ENCODE data around the gene OR10Z1. TPM values are rescaled to one million over a fixed set of nuclear protein-coding genes. Genes with fewer than 3 reads are reported as not detected.

Gene OR10Z1
- total RNA-seq, 4 donors from 2014 or later, result not detected

- Histone ChIP-seq H3K4me3 (replicated peaks in 1 of 3) (no peak overlapping the region), H3K36me3 (no peaks in the 10 kb centered on the region), H3K4me1 (no peaks in the 10 kb centered on the region), H3K9me3 (no peaks in the 10 kb centered on the region), H3K27me3 (no peaks in the 10 kb centered on the region), H3K27ac (no peak overlapping the region)
- intact Hi-C loops (cut with DNase I), result no loop called here
- TF ChIP-seq CTCF (IDR thresholded peaks at IDR 0.05) (no peak), POLR2A (IDR thresholded peaks at IDR 0.05) (no peak)
- DNase-seq, result no peak
These were observed 33.8 kb downstream of the OR10Z1 start for GRCh38 chr1:158638904-158639303.

GRCh38 chr1:158644449-158644848, 39.4 kb downstream of the OR10Z1 start:
- H3K9me3 ChIP-seq, result no peaks in the 10 kb centered on the region
- TF ChIP-seq POLR2A (IDR thresholded peaks at IDR 0.05) (no peak), CTCF (IDR thresholded peaks at IDR 0.05) (no peak)
- no peak for DNase-seq
- H3K27ac ChIP-seq, result no peak overlapping the region
- H3K27me3 ChIP-seq, result no peaks in the 10 kb centered on the region
- H3K36me3 ChIP-seq, result no peaks in the 10 kb centered on the region
- intact Hi-C loops (cut with DNase I), result no loop called here
- H3K4me1 ChIP-seq, result no peaks in the 10 kb centered on the region
- WGBS, 2 donors, result 69 to 76% methylated on average over 2 of the region's 2 CpGs
- no peak overlapping the region for H3K4me3 ChIP-seq (replicated peaks in 1 of 3)

- Histone ChIP-seq H3K27ac (no peak overlapping the region), H3K9me3 (no peaks in the 10 kb centered on the region), H3K27me3 (no peaks in the 10 kb centered on the region), H3K36me3 (no peaks in the 10 kb centered on the region), H3K4me3 (replicated peaks in 1 of 3) (no peak overlapping the region), H3K4me1 (no peaks in the 10 kb centered on the region)
- intact Hi-C loops (cut with DNase I), result no loop called here
- 89 to 100% methylated on average over 1 of the region's 1 CpG for WGBS, 2 donors
- DNase-seq, result no peak
- no peak for TF ChIP-seq POLR2A (IDR thresholded peaks at IDR 0.05)
- no peak for TF ChIP-seq CTCF (IDR thresholded peaks at IDR 0.05)
These were observed 41.4 kb downstream of the OR10Z1 start for GRCh38 chr1:158646465-158646864.

- intact Hi-C loops (cut with DNase I), result no loop called here
These were observed 44.0 kb downstream of the OR10Z1 start for GRCh38 chr1:158649052-158649451.

GRCh38 chr1:158652721-158653334, 47.8 kb downstream of the OR10Z1 start:
- H3K27ac ChIP-seq, result no peak overlapping the region
- H3K36me3 ChIP-seq, result no peaks in the 10 kb centered on the region
- no peaks in the 10 kb centered on the region for H3K4me1 ChIP-seq
- WGBS, 2 donors, result 93 to 97% methylated on average over 7 of the region's 7 CpGs
- no peak for DNase-seq
- H3K27me3 ChIP-seq, result no peaks in the 10 kb centered on the region
- TF ChIP-seq POLR2A (IDR thresholded peaks at IDR 0.05), result no peak
- no peak for TF ChIP-seq CTCF (IDR thresholded peaks at IDR 0.05)
- no peaks in the 10 kb centered on the region for H3K9me3 ChIP-seq
- intact Hi-C loops (cut with DNase I), result no loop called here
- no peak overlapping the region for H3K4me3 ChIP-seq (replicated peaks in 1 of 3)

More at GRCh38 chr1:158649052-158649451, 44.0 kb downstream of the OR10Z1 start:
- Histone ChIP-seq H3K4me3 (replicated peaks in 1 of 3) (no peak overlapping the region), H3K9me3 (no peaks in the 10 kb centered on the region), H3K4me1 (no peaks in the 10 kb centered on the region), H3K27me3 (no peaks in the 10 kb centered on the region), H3K27ac (no peak overlapping the region), H3K36me3 (no peaks in the 10 kb centered on the region)
- TF ChIP-seq CTCF (IDR thresholded peaks at IDR 0.05) (no peak), POLR2A (IDR thresholded peaks at IDR 0.05) (no peak)
- no peak for DNase-seq

All from thyroid gland (tissue), 4 donors.